ENCODE data around the gene EFCC1. TPM values are rescaled to one million over a fixed set of nuclear protein-coding genes. Genes with fewer than 3 reads are reported as not detected.

EFCC1 gene
- total and polyA plus RNA-seq, 2 experiments from 2014 or later = 0.07 TPM; not detected in 1

DNA sequence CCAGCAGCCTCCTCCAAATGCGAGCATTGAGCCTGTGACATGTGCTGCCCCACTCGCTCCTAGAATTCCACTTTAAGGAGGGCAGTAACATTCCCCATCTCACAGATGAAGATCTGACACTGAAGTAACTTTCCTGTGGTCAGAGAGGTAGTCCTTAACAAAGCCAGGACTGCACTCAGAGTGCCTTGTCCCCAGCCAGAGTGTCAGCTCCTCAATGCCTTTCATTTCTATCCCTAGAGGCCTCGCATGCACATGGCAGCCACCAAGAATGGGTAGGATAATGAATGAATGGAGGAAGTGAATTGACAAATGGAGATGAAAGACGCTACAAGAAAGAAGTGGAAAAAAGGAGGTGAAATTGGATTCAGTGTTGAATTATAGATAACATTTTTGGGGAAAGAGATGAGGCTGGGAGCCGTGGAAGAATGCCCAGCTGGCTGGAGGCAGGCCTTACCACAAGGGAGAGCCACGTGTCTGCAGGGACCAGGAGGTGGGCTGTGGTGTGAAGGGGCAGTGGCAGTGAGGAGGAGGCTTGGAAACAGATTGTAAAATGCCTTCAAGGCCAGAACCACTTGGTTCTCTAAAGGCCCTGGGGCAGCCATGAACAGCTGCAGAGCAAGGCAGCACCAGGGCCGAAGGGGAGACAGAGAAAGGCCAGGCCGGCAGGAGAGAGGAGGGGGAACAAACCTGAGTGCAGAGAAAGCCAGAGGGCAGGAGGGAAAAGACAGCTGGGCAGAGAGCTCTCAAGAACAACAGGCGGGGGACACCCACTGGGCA lies 17.6 kb upstream of the EFCC1 start:
- Histone ChIP-seq H3K4me1 (ENCODE audit: low read depth) (no peaks in the 10 kb centered on the region), H3K27ac (no peak overlapping the region), H3K27me3 (no peaks in the 10 kb centered on the region), H3K36me3 (no peaks in the 10 kb centered on the region), H3K4me3 (no peak overlapping the region), H3K9me3 (ENCODE audit: low read depth) (no peaks in the 10 kb centered on the region)
- no peak for DNase-seq (ENCODE audit: low read depth in 1 of 2, low spot score in 1 of 2)
- TF ChIP-seq, protein P1, sequence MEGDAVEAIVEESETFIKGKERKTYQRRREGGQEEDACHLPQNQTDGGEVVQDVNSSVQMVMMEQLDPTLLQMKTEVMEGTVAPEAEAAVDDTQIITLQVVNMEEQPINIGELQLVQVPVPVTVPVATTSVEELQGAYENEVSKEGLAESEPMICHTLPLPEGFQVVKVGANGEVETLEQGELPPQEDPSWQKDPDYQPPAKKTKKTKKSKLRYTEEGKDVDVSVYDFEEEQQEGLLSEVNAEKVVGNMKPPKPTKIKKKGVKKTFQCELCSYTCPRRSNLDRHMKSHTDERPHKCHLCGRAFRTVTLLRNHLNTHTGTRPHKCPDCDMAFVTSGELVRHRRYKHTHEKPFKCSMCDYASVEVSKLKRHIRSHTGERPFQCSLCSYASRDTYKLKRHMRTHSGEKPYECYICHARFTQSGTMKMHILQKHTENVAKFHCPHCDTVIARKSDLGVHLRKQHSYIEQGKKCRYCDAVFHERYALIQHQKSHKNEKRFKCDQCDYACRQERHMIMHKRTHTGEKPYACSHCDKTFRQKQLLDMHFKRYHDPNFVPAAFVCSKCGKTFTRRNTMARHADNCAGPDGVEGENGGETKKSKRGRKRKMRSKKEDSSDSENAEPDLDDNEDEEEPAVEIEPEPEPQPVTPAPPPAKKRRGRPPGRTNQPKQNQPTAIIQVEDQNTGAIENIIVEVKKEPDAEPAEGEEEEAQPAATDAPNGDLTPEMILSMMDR (IDR thresholded peaks at IDR 0.05; ENCODE audit: low read depth, low read length) = no peak

GRCh38 chr3:128984596-128984995 lies 16.5 kb upstream of the EFCC1 start:
- Histone ChIP-seq H3K4me3 (no peak overlapping the region), H3K9me3 (ENCODE audit: low read depth) (no peaks in the 10 kb centered on the region), H3K27ac (no peak overlapping the region), H3K4me1 (ENCODE audit: low read depth) (no peaks in the 10 kb centered on the region), H3K36me3 (no peaks in the 10 kb centered on the region), H3K27me3 (no peaks in the 10 kb centered on the region)
- TF ChIP-seq, protein P1 (IDR thresholded peaks at IDR 0.05; ENCODE audit: low read depth, low read length) = no peak
- DNase-seq (ENCODE audit: low read depth in 1 of 2, low spot score in 1 of 2) = no peak

- Histone ChIP-seq H3K36me3 (no peaks in the 10 kb centered on the region), H3K27ac (no peak overlapping the region), H3K4me1 (ENCODE audit: low read depth) (no peaks in the 10 kb centered on the region), H3K27me3 (peaks cover under 1% of the 10 kb centered on the region), H3K9me3 (ENCODE audit: low read depth) (no peaks in the 10 kb centered on the region), H3K4me3 (no peak overlapping the region)
- no peak for DNase-seq (ENCODE audit: low read depth in 1 of 2, low spot score in 1 of 2)
- TF ChIP-seq, protein P1 (IDR thresholded peaks at IDR 0.05; ENCODE audit: low read depth, low read length) = no peak
Measured at GRCh38 chr3:128987302-128988100, 13.6 kb upstream of the EFCC1 start.

- no peaks in the 10 kb centered on the region for H3K36me3 ChIP-seq
- H3K4me3 ChIP-seq = no peak overlapping the region
- no peak overlapping the region for H3K27ac ChIP-seq
- H3K27me3 ChIP-seq = peaks cover 8% of the 10 kb centered on the region
- TF ChIP-seq, protein P1 (IDR thresholded peaks at IDR 0.05; ENCODE audit: low read depth, low read length) = no peak
- DNase-seq (ENCODE audit: low read depth in 1 of 2, low spot score in 1 of 2) = no peak
- no peaks in the 10 kb centered on the region for H3K4me1 ChIP-seq (ENCODE audit: low read depth)
- H3K9me3 ChIP-seq (ENCODE audit: low read depth) = no peaks in the 10 kb centered on the region
Measured at GRCh38 chr3:128988286-128988685, 12.8 kb upstream of the EFCC1 start.

DNA sequence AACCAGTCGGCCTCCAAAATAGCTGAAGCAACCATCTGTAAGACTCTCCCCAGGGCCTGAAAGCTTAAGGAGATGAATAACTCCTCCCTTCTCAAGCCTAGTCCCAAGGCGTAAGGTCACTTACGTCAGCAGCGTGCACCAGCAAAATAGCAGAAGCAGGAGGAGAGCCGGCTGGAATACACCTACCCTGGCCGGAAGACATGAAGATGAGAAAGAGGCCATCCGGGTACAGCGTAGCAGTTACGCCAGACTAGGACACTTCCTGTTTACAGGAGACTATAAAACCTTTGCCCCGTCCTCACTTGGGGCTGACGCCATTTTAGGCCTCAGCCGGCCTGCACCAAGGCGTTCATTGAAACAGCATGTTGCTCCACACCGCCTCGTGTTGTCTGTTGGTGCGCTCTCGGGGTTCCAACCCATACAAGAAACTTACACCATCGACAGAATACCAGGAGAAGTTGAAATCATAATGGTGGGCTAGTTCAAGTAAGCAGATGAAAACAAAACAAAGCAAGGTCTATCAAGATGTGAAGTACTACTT lies 9.7 kb upstream of the EFCC1 start:
- peaks cover 35% of the 10 kb centered on the region for H3K27me3 ChIP-seq
- H3K36me3 ChIP-seq = no peaks in the 10 kb centered on the region
- no peak for DNase-seq (ENCODE audit: low read depth in 1 of 2, low spot score in 1 of 2)
- H3K9me3 ChIP-seq (ENCODE audit: low read depth) = no peaks in the 10 kb centered on the region
- H3K4me1 ChIP-seq (ENCODE audit: low read depth) = no peaks in the 10 kb centered on the region
- H3K4me3 ChIP-seq = no peak overlapping the region
- TF ChIP-seq, protein P1 (IDR thresholded peaks at IDR 0.05; ENCODE audit: low read depth, low read length) = no peak
- H3K27ac ChIP-seq = no peak overlapping the region

Data from cardiac muscle cell (in vitro differentiated cells and primary cell).